HG03520 (cell line): ENCODE measurements around the gene CADPS2.

Experiments
- ATAC-seq: cut with Tn5 transposase; IDR thresholded peaks from one replicate; pipeline ENCODE4 v1.9.1; 2021; ENCODE audit warnings: mild to moderate bottlenecking, moderate library complexity; ENCODE audit not compliant: unreplicated experiment

The CADPS2 gene

GRCh38 chr7:122467661-122468449, 418.4 kb downstream of the CADPS2 start:
- ATAC-seq = no peak

GRCh38 chr7:122465296-122465695, 421.0 kb downstream of the CADPS2 start:
- ATAC-seq = no peak

DNA sequence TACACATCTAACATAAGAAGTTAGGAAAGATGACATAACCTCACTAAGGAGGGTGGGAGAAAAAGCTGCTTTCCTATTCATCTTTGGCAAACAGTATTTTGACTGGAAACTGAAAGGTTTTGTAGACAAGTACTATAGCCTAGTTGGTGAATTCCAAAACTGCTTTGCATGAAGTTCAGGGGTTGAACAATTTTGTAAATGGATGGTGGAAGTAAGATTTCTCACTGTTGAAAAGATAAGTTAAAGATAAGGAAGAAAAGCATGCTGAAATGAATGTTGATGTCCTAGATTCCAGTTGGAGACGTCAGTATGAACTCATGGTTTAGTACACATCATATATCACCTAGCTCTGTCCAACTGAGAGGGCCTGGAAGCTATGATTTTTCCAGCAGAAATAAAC, 422.6 kb downstream of the CADPS2 start:
- no peak for ATAC-seq

GRCh38 chr7:122460936-122461335, 425.3 kb downstream of the CADPS2 start:
- no peak for ATAC-seq

DNA sequence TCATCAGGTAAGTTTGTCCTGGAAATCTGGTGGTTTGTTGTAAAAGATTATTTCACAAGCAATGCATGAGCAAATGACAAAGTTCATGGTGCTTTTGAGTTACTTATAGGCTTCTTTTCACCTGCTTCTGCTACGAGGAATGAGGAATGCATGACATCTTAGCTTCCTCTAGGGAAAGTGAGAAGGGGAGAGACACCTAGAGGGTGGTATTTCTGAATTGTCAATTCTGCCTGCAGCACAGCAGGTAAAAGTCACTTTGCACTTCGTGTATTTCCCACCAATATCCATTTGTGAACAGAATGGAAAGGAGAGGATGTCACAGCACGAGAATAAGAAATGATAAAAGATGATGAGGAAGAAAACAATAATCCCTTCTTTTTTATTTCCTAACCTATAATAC, 428.3 kb downstream of the CADPS2 start:
- ATAC-seq = no peak

- ATAC-seq = no peak
Observed at GRCh38 chr7:122457325-122457724, 428.9 kb downstream of the CADPS2 start.

DNA sequence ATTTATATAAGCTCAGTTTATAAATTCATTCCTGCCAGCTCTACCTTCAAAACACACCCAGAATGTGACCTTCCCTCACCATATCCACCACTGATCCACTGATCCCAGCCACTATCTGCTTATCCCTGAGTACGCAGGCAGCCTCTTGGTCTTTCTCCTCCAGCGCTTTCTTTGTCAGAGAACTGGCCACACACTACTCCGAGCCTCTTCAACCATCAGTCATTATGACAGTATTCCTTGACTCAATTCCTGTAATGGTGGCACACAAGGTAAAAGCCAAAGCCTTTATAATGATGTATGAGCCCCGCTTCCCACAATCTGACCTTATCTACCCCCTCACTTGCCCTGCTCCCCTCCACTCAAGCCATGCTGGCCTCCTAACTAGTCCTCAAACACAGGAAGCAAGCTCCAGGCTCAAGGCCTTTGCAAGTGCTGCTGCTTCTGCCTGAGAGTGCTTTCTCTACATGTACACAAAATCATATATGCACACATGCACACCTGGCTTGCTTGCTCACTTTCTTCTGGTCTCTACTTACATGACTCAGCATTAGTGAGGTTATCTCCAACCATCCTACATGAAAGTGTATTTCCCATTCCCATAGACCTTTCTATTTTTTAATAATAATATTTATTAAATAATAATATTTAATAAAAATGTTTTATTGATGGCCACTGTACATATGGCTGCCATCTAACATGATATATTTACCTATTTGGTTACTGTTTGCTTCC, 431.3 kb downstream of the CADPS2 start:
- no peak for ATAC-seq

GRCh38 chr7:122453432-122453831, 432.8 kb downstream of the CADPS2 start:
- no peak for ATAC-seq

DNA sequence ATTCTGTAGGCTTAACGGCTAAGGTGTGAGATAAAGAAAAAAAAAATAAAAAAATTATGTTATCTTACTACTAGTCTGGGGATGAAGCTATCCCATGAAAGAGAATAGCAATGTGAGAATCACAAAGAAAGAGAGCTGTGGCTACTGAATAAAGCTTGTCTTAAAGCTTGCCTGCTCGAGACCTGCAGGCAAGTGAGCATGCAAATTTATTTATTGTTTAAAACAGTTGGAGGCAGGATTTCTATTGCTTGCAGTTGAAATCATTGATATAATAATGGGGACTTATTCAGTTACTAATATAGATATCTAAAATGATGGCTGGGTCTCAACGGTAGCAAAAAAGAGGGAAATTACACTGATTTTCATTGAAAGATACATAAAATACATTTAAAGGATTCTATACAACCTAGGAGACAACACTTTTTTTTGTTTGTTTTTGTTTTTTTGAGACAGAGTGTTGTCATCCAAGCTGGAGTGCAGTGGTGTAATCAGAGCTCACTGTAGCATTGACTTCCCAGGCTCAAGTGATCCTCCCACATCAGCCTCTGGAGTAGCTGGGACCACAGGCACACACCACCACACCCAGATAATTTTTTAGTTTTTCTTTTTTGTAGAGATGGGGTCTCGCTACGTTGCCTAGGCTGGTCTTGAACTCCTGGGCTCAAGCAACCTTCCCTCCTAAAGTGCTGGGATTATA, 437.2 kb downstream of the CADPS2 start:
- no peak for ATAC-seq

GRCh38 chr7:122442929-122443328, 443.3 kb downstream of the CADPS2 start:
- no peak for ATAC-seq

DNA sequence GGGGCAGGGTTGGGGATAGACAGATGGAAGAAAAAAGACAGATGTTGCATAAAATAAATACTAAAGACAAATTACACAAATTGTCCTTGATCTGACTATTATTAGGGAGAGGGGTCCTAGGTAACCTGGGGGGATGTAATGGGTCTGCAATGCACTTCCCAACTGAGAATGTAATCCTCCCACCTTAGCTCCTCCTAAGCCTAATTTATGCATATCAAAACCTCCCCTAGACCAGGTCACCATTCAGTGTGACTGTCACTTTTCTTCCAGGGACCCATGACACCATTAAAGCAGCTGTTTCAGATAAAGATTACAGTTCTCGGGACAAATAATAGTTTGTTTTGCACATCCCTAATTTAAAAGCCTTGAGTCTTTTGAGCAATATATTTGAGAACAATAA, 447.8 kb downstream of the CADPS2 start:
- no peak for ATAC-seq

DNA sequence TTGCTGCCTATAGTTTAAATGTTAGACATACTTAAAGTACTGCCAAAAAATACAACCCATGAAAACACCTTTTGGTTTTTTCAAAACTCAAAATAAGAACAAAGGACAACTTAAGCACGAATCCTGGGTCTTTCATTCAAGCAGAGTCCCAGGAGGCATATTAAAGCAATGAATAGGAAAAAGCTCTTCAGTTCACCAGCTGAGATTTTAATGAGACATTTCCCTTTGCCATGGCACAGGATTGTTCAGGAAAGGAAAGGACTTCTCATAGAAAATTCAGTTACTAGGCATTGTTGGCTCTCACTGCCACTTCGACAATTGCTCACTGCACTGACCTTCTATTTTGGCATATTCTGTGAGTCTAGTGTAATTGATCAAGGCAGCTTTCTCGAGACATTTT, 448.3 kb downstream of the CADPS2 start:
- no peak for ATAC-seq

DNA sequence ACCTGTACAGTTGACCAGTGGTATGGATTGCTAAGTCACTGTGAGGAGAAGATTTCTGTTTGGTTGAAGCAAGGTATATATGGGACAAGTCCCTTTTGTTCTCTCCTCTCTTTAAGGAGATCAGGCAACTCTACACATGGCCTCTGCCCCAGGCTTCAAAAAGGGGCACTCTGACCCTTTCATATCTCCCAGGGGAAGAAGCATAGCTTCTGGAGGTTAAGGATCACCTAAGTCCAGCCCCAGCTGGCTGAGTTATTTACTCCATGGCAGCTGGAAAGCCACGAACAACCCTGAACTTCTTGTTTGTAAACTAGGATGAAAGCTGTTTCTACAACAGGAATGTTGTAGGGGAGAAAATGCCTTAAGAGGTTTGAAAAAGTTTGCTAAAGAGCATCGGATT, 452.5 kb downstream of the CADPS2 start:
- no peak for ATAC-seq

DNA sequence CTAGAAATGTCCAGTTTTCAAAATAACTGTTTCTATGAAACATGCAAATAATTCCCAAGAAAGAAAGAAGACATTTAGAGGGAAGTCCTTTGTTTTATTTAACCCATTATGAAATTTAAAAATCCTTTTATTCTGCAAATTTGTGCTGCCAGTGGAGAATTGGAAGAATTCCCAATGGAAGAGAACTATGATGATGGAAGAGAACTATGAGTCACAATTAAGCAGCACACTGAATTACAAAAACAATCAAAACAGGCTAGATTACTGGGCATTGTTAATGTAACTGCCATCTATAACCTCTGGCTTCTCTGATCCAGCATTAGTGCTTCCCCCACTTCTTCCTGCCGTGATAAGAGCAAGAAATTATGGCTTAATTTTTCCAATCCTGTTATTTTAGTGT, 455.6 kb downstream of the CADPS2 start:
- no peak for ATAC-seq

DNA sequence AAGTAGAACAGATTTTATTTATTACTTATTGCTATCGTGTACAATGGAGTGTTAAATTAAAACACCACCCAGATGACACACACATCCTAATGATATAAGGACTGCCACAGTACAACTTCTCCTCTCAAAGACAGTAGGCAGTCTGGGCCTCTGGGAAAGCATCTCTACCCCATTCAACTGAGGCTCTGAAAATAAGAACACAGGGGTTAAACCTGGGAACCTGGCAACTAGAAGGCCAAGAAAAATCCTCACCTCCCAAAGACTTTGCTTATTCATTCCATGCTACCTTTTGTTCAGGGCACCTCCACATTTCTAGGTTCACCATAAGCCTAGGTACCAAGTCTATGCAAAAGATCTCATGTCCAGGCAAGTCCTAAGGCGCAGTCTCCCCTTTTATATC, 456.3 kb downstream of the CADPS2 start:
- no peak for ATAC-seq

DNA sequence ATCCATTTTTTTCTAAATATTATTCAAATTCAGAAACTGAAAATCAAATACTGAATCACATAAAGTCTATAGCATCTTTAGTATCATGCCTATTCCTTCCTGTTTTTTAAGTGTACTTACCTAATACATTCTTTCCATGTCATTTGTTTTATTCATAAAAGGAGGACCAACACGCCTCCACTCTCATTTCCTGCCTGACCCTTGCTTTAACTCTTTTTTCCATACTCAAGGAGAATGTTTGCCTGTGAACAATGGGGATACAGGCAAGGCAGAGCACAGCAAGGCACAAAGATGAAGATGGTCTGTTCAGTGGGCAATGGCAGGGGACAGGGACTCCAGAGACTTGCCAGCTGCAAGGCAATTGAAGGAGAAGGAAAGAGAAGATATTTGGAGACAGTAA, 460.5 kb downstream of the CADPS2 start:
- no peak for ATAC-seq

DNA sequence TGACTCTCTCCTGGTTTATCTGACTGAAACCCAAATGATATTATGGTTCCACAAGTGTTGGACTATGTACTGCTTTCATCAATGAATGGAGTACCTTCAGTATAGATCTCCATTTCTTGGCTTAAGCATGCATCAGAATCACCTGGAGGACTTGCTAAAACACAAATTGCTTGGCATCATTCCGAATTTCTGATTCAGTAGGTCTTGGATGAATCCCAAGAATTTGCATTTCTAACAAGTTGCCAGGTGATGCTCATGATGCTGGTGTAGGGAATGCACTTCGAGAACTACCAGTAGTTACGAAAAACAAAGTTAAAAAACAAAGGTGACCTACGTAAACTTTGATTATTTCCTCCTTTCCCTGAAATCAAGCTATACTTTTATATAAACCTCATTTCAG, 462.7 kb downstream of the CADPS2 start:
- no peak for ATAC-seq

DNA sequence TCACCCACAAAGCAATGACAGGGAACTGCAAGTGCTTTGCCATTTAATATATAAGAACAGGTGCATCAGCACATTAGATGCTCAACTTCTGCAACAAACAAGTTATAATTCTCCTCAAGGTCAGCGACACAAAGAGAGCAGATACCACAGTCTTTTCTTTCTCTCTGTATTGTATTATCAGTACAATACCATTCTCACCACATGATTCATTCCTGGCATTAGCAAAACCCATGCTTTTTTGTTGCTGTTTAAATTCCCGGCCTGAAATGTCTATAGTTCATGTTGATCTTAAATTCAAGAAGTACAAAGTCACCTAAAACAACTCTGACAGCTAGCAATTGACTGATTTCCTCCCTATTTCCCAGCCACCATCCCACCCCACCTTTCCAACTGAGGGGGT, 469.9 kb downstream of the CADPS2 start:
- ATAC-seq = no peak

GRCh38 chr7:122415510-122415909, 470.8 kb downstream of the CADPS2 start:
- no peak for ATAC-seq

DNA sequence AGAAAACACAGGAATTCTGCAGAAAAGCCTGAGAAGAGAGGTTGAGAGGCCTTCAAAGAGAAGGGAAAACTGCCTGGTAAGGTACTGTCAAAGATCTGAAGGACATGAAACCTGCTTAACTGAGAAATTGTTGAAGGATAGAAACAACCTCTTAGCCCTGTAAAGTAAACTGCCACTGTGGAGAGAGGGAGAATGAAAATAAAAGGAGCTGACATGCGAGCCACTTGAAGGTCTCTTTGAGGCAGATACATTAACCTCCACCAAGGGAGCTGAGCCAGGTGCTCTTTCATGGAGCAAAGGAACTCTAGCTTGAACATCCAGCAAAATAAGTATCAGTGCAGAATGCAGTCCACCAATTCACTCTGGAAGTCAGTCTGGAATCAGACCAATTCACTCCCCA, 472.9 kb downstream of the CADPS2 start:
- ATAC-seq = no peak

DNA sequence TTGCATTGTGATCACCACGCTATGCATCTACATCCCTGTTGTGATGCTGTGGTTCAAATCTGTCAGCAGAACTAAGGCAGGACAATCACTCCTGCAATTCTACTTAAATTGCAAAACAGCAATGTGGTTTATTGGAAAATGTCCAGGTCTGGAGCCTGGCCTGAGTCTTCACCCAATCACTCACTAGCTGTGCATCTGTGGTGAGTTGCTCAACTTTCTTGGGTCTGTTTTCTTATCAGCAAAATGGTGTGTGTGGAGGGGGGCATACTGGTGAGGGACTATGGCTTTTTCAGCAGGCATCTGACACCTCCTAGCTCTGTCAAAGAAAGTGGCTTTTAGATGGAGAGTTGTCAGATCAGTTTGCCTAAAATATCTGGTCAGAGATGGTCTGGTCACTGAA, 473.4 kb downstream of the CADPS2 start:
- no peak for ATAC-seq

DNA sequence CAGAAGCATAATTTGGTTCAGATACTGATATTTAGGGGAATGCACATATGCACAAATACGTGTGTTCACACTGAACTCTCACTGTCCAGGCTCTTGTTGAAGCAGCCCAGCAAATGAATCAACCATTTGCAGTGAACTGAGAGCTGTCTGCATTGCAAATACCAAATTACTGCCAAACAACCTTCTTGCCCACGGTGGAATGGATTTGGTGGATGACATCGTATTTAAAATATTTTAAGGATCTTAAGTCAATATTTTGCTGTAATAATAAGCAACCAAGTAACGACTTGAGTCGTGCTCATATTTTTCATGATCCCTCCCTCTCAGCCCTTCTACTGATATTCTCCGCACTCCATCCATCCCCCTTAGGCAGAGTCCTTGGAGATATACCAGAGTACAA, 473.8 kb downstream of the CADPS2 start:
- no peak for ATAC-seq
